GM12872 (cell line): ENCODE measurements around the gene ID4.
A peak's percentile ranks its signal among the peaks of the same experiment; 100 is the strongest.

ENCODE experiments used
- TF ChIP-seq, protein P1 (sequence below): IDR thresholded peaks from 3 replicates; pipeline ENCODE4 v1.5.1; 2011; ENCODE audit warnings: low read depth, mild to moderate bottlenecking, low read length, moderate library complexity; ENCODE audit not compliant: insufficient read depth

The ID4 gene

DNA sequence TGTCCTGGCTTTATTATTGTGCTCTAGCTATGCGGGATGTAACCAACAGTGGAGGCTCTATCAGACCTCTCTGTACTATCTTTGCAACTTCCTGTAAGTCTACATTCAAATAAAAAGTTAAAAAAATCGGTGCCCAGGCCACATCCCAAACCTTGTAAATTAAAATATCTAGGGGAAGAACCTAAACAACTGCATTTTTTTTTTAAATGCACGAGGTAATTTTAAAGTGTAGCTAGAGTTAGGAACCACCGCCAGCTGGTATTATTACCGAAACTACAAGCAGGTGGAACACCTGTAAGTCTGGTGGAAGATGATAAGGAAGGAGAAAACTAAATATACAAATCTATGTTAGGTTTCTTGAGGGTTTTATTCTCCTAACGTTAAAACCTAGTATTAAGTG, 34.5 kb upstream of the ID4 start:
- TF ChIP-seq, protein P1, sequence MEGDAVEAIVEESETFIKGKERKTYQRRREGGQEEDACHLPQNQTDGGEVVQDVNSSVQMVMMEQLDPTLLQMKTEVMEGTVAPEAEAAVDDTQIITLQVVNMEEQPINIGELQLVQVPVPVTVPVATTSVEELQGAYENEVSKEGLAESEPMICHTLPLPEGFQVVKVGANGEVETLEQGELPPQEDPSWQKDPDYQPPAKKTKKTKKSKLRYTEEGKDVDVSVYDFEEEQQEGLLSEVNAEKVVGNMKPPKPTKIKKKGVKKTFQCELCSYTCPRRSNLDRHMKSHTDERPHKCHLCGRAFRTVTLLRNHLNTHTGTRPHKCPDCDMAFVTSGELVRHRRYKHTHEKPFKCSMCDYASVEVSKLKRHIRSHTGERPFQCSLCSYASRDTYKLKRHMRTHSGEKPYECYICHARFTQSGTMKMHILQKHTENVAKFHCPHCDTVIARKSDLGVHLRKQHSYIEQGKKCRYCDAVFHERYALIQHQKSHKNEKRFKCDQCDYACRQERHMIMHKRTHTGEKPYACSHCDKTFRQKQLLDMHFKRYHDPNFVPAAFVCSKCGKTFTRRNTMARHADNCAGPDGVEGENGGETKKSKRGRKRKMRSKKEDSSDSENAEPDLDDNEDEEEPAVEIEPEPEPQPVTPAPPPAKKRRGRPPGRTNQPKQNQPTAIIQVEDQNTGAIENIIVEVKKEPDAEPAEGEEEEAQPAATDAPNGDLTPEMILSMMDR, result no peak

DNA sequence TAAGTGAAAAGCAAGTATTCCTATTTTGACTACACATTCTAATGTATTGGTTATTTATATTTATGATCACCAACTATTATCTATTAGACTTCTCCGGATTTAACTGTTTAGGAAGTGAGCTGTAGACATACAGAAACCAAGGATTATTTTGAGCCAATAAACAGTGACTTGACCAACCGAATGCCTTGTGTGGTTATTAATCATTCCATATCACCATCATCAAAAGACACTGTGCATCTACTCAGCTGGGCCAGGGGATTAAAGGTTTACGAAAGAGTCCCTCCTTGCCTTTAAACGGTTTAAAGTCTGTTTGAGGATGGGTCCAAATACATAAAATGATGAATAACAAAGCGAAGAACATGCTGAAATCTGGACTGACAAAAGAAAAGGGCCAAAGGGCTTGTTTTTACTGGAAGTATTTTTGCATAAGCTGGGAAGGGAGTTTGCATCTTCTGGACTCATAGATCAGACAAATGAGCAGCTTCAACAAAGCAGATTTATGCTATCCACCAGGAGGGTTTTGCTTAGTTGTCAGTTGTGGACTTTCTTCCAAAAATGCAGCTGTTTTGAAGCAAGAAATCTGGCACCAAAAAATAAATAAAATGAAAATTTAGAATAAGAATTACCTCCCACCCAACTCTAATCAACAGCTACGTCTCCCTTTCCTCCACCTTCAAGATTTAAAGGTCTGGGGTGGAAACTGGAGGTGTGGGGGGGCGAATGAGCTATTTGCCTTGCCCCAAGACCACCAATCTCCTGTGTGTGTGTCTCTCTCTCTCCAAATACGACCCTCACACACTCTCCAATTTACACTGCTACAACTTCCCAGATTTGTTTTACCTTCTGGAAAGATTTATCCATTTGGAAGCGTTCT, 33.6 kb upstream of the ID4 start:
- TF ChIP-seq, protein P1, result no peak

DNA sequence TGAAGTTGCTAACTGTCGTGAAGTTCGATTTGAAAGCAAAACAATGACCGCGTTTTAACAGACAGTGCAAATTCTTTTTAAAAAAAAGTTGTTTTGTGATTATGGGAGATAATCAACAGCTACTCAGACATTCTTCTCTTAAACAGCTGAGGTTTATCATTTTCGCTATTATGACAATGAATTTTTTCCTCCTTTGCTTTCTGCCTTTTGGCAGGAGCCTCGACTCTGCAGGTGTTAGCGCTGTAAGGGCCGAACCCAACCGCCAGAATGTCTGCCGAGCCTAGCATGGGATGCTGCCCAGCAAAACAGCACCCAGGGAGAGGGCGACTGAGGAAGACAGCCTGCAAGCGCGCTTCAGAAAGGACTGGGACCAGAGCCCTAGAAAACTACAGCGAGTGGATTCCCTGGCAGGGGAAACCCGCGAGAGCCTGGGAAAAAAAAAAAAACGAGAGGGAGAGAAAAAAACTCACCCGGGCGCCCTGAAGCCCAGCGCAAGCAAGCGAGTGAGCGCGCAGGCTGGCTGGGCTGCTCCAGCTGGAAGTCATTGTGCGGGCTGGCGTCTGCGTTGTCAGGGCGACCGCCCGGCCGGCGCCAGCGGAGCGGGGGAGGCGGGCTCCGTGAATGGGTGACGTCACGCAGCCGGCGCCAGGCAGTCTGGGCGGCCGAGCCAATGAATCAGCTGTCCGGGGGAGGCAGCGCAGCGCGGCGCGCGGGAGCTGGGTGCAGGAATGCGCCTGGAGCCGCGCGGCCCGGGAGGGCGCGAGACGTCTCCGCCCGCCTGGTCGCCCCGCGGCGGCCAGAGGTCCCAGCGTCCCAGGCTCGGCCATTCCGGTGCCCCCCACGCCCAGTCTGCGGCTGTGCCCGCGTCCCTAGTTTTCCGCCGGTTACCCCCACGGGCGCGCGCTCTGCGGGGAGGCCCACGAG, 32.7 kb upstream of the ID4 start:
- TF ChIP-seq, protein P1, result no peak

DNA sequence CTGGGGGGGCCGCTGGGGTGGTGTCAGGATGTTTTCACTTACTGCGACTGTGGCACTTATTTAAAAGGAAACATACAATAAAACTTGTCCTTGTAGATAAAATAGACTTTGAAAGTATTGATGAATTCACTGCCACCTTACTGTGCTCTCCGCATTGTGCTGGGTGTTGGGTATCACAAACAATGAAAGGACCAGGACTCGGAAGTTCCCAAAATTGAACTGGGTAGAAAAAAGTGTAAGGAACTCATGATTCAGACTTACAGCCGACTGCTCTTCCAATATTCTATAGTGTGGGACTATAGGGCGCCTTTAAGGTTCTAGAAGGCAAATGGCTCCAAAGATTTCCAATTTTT, 32.1 kb upstream of the ID4 start:
- TF ChIP-seq, protein P1, result no peak

DNA sequence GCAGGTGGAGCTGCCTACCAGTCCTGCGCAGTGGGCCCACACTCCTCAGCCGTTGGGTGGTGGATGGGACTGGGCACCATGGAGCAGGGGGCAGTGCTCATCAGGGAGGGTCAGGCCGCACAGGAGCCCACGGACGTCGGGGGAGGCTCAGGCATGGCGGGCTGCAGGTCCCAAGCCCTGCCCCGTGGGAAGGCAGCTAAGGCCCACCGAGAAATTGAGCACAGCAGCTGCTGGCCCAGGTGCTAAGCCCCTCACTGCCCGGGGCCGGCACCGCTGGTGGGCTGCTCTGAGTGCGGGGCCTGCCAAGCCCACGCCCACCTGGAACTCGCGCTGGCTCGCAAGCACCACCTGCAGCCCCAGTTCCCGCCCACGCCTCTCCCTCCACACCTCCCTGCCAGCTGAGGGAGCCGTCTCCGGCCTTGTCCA, 30.2 kb upstream of the ID4 start:
- TF ChIP-seq, protein P1, result no peak

DNA sequence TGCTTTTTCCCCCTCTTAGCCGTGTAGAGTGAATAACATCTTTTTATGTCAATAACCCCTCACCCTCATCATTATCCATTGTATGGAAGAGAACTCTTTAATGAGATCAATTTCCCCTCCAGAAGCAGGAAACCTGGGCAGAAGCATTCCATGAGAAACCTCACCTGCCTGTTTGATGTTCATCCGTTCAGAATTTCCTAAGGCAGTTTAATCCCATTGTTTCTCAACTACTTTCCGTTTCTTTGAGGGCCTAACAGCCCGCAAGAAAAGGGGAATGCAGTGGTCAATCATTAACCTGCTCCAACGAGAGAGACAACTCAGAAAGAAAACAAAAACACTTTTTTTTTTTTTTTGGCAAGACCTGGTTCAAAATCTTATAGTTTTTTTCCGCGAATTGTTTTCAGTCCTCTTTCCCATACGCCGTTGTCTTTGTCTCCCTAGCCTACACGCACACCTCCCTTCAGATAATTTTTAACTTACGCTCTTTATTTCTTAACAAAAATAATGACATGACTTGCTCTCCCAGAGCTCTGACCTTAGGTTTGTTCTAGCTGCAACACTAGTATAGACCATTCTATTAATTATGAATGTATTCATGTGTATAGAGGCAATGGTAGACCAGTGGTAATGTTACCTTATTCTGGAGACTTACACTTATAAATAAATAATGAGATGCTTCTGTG, 25.6 kb upstream of the ID4 start:
- TF ChIP-seq, protein P1, result no peak

DNA sequence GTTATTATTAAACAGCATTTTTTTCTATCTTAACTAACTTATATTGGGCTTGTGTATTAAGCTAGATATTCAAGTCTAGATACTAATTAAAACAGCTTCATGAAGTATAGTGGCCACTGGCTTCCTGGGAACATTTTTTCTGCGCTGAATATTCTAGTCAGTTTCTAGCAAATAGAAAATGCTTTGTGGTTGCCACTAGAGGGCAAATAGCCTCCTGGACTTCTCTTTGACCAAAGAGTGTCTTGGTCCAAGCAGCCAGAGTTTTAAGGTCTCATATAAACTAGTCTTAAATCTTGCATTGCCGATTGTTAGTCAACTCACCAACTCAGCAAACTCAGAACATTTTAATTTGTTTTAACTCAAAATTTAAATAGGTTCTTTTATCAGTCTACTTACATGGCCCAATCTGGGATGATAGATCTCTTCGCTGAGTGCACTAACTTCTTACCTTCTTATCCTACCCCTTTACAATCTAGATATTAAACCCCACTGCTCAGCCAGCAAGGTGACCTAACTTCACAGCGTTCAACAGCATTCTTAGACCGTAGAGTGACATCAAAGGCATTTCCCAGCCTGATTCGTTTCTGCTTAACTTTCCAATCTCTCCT, 24.6 kb upstream of the ID4 start:
- TF ChIP-seq, protein P1, result peak; percentile 60
